Astrocyte (in vitro differentiated cells and primary cell): ENCODE measurements around the gene DMPK.

Experiments used
- CTCF ChIP-seq: IDR thresholded peaks from 2 replicates; pipeline ENCODE4 v1.5.1; 2011; ENCODE audit warnings: low read depth, mild to moderate bottlenecking, inconsistent platforms, low read length, moderate library complexity; ENCODE audit not compliant: insufficient read depth
- EZH2 ChIP-seq: IDR thresholded peaks from 2 replicates; pipeline ENCODE4 v1.6.1; 2012; ENCODE audit warnings: mild to moderate bottlenecking, low read length, inconsistent platforms; ENCODE audit not compliant: insufficient read depth

DNA sequence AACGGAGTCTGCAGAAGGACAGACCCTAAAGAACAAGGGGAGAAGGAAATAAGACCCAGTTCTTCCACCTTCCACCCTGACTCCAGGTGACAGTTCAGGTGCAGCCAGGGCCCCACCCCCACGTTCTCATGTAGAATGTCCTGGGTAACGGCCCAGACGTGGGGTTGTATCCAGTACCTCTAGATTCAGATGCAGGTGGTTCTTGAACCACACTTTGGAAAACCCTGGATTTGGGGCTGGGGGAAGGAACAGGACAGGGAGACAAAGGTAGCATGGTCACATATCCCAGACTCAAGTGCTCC lies 2.2 kb downstream of the DMPK start:
- TF ChIP-seq CTCF (no peak), EZH2 (no peak)
